Kidney (tissue), 14 donors: ENCODE results near the gene HOXB6. TPM values are rescaled to one million over a fixed set of nuclear protein-coding genes. Genes with fewer than 3 reads are reported as not detected.

Source experiments
- DNase-seq, 5 donors: peaks; one replicate each; pipeline ENCODE4 v3.0.0-alpha.2; 2013 to 2020
- FAIRE-seq: peaks from 2 replicates; lab custom pipeline; 2012; peaks lifted over from hg19 to GRCh38; lab: Jason Lieb, UNC
- H3K27ac ChIP-seq, 2 donors: one replicate each; pipeline ENCODE4 v1.7.0; 2013; ENCODE audit warnings: low read depth in 2 of 2, low read length in 2 of 2, inconsistent platforms in 1 of 2
- H3K27me3 ChIP-seq: one replicate; pipeline ENCODE4 v1.7.1; 2013; ENCODE audit warnings: low read length, inconsistent platforms; ENCODE audit not compliant: control insufficient read depth, insufficient read depth
- H3K36me3 ChIP-seq, 3 donors: one replicate each; pipeline versions ENCODE4 v1.7.0 to v1.7.1; 2013; ENCODE audit warnings: low read length in 3 of 3, control low read depth in 1 of 3, inconsistent platforms in 1 of 3; ENCODE audit not compliant: insufficient read depth in 3 of 3, control insufficient read depth in 2 of 3
- H3K4me1 ChIP-seq, 3 donors: one replicate each; pipeline versions ENCODE4 v1.7.0 to v1.7.1; 2013; ENCODE audit warnings: low read length in 3 of 3, inconsistent platforms in 1 of 3, low read depth in 1 of 3; ENCODE audit not compliant: control insufficient read depth in 2 of 3, insufficient read depth in 2 of 3
- H3K4me3 ChIP-seq, 3 donors: one replicate each; pipeline versions ENCODE4 v1.7.0 to v1.8.1; 2013; ENCODE audit warnings: low read length in 3 of 3, control low read depth in 1 of 3, inconsistent platforms in 1 of 3
- H3K9ac ChIP-seq, 3 donors: one replicate each; pipeline versions ENCODE4 v1.7.0 to v1.7.1; 2013; ENCODE audit warnings: low read length in 3 of 3, control low read depth in 1 of 3, inconsistent platforms in 1 of 3
- H3K9me3 ChIP-seq, 3 donors: one replicate each; pipeline versions ENCODE4 v1.7.0 to v1.7.1; 2013; ENCODE audit warnings: low read length in 3 of 3, control low read depth in 1 of 3, inconsistent platforms in 1 of 3; ENCODE audit not compliant: control insufficient read depth in 2 of 3, insufficient read depth in 1 of 3
- CTCF ChIP-seq: IDR thresholded peaks from 3 replicates; pipeline ENCODE4 v1.5.1; 2012; ENCODE audit warnings: mild to moderate bottlenecking, moderate library complexity, borderline replicate concordance; ENCODE audit not compliant: insufficient read depth; ENCODE audit errors: extremely low read depth
- intact Hi-C: fragments of 100-400 bp; cut with DNase I; formaldehyde crosslinking; loops from one replicate; pipeline ENCODE4 v1.11.1; 2022
- microRNA-seq: library from miRNA; unstranded; fragments of <30 nt; microRNA quantifications from one replicate; pipeline ENCODE4 v1.2.0, GENCODE V29; 2020
- polyA plus RNA-seq: library from polyadenylated mRNA; stranded (reverse); fragments of 350-450 nt; fragmentation: Illumina TruSeq; extraction: RNeasy Lipid Tissue Mini Kit (QIAGEN cat#74804); gene quantifications from one replicate; pipeline ENCODE4 v1.2.3, GENCODE V29; 2014; ENCODE audit warnings: low read depth, low replicate concordance; ENCODE audit not compliant: insufficient read depth
- total RNA-seq: library from RNA; stranded (reverse); fragmentation: NEBNext Ultra II Directional; extraction: Animal tissue kit (Norgen Biotek cat#: 25700); gene quantifications from one replicate; pipeline ENCODE4 v1.2.1, GENCODE V29; 2021
- donor health status: control.
- donor health status: control.
- donor health status: control.
- donor health status: control.
- donor health status: control.
- donor health status: DM: yes; HTN: yes; CAD: no.
- donor health status: Normal renal cell carcinoma (clear cell type).

Gene HOXB6
- total and polyA plus RNA-seq, 2 donors from 2014 or later: 44.0 to 90.2 TPM

GRCh38 chr17:48546924-48547807 lies 57.6 kb downstream of the HOXB6 start:
- intact Hi-C loops: no loop called here
- Histone ChIP-seq H3K27me3 (no peaks in the 10 kb centered on the region), H3K4me1 (peaks cover 9 to 27% (median 27%) of the 10 kb centered on the region in 3 donors), H3K9me3 (no peaks in the 10 kb centered on the region), H3K36me3 (peaks cover 0 to 3% (median 2%) of the 10 kb centered on the region in 3 donors), H3K9ac (peak overlapping the region; percentile 1 to 53 (median 17)), H3K27ac (peak overlapping the region; percentile 66 to 87), H3K4me3 (peak overlapping the region in 1 of 3 donors; percentile 45)
- FAIRE-seq (no peak), DNase-seq (peak in 4 of 5 donors; percentile 78 to 94 (median 85))
- no peak for TF ChIP-seq CTCF

- peak in 4 of 5 donors; percentile 77 to 87 (median 83) for DNase-seq
- Histone ChIP-seq H3K4me1 (peaks cover 9 to 28% (median 27%) of the 10 kb centered on the region in 3 donors), H3K9me3 (no peaks in the 10 kb centered on the region), H3K27me3 (no peaks in the 10 kb centered on the region), H3K36me3 (peaks cover 0 to 3% (median 2%) of the 10 kb centered on the region in 3 donors), H3K9ac (peak overlapping the region in 1 of 3 donors; percentile 53), H3K4me3 (peak overlapping the region in 1 of 3 donors; percentile 45), H3K27ac (peak overlapping the region; percentile 66 to 87)
- FAIRE-seq: no peak
- intact Hi-C loops: no loop called here
- TF ChIP-seq CTCF: no peak
Observed at GRCh38 chr17:48546137-48546923, 58.5 kb downstream of the HOXB6 start.

Small RNA genes within 50 kb of the gene (microRNA-seq; reads per million reads assigned to microRNA genes)
- 3.0 reads per million for gene MIR196A1

Other genes with a start within 250 kb of the HOXB6 start
- gene SKAP1, start 174.8 kb downstream of the HOXB6 start, total RNA-seq: 34.8 TPM
- 42.6 TPM for gene SKAP1, start 174.8 kb downstream of the HOXB6 start, polyA plus RNA-seq
- gene HOXB1, start 74.0 kb downstream of the HOXB6 start, total RNA-seq: not detected
- not detected for gene HOXB1, start 74.0 kb downstream of the HOXB6 start, polyA plus RNA-seq
- 61.9 TPM for gene HOXB2, start 59.9 kb downstream of the HOXB6 start, total RNA-seq
- gene HOXB2, start 59.9 kb downstream of the HOXB6 start, polyA plus RNA-seq: 30.7 TPM
- 22.6 TPM for gene HOXB4, start 26.6 kb downstream of the HOXB6 start, total RNA-seq
- 4.4 TPM for gene HOXB4, start 26.6 kb downstream of the HOXB6 start, polyA plus RNA-seq
- gene HOXB3, start 14.7 kb downstream of the HOXB6 start, total RNA-seq: 99.0 TPM
- gene HOXB3, start 14.7 kb downstream of the HOXB6 start, polyA plus RNA-seq: 12.1 TPM
- gene HOXB5, start 11.2 kb downstream of the HOXB6 start, total RNA-seq: 27.0 TPM
- gene HOXB5, start 11.2 kb downstream of the HOXB6 start, polyA plus RNA-seq: 12.3 TPM
- gene HOXB7, start 6.0 kb upstream of the HOXB6 start, total RNA-seq: 45.4 TPM
- 49.6 TPM for gene HOXB7, start 6.0 kb upstream of the HOXB6 start, polyA plus RNA-seq
- 48.7 TPM for gene HOXB8, start 10.3 kb upstream of the HOXB6 start, total RNA-seq
- 19.3 TPM for gene HOXB8, start 10.3 kb upstream of the HOXB6 start, polyA plus RNA-seq
- 45.8 TPM for gene HOXB9, start 21.4 kb upstream of the HOXB6 start, total RNA-seq
- 29.2 TPM for gene HOXB9, start 21.4 kb upstream of the HOXB6 start, polyA plus RNA-seq
- not detected for gene PRAC1, start 117.5 kb upstream of the HOXB6 start, total RNA-seq
- not detected for gene PRAC1, start 117.5 kb upstream of the HOXB6 start, polyA plus RNA-seq
- gene PRAC2, start 118.2 kb upstream of the HOXB6 start, total RNA-seq: not detected
- gene PRAC2, start 118.2 kb upstream of the HOXB6 start, polyA plus RNA-seq: not detected
- not detected for gene HOXB13, start 123.8 kb upstream of the HOXB6 start, total RNA-seq
- gene HOXB13, start 123.8 kb upstream of the HOXB6 start, polyA plus RNA-seq: not detected
- gene TTLL6, start 212.2 kb upstream of the HOXB6 start, total RNA-seq: 2.3 TPM
- 4.2 TPM for gene TTLL6, start 212.2 kb upstream of the HOXB6 start, polyA plus RNA-seq
- gene CALCOCO2, start 226.0 kb upstream of the HOXB6 start, total RNA-seq: 157 TPM
- gene CALCOCO2, start 226.0 kb upstream of the HOXB6 start, polyA plus RNA-seq: 63.6 TPM